ENCODE results near the gene ADD2.
A peak's percentile ranks its signal among the peaks of the same experiment; 100 is the strongest.

Gene ADD2

DNA sequence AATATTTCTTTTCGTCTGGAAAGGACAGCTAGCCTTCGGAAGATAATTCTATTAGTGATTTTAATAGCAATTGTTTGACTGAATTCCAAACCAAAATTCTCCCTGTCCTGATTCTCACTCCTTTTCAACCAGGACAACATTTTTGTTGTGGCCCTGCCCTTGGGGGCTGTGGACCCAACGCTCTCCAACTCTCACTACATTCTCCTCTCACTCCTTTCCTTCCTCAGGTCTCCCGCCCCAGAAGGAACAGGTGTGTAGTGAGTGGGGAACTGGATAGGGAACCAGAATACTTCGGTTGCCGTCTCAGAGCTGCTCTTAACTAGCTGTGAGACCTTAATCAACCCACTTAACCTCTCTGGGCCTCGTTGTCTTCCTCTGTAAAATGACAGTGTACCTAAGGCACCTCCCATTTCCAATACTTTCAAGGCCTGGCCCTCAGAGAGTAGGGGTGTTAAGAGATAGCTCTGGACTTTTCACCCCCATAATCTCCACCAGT, 638 bp upstream of the ADD2 start:
- ATAC-seq (ENCODE audit: low read depth) (no peak), DNase-seq (ENCODE audit: low spot score) (no peak)
- Histone ChIP-seq H3K27ac (ENCODE audit: poor library complexity, severe bottlenecking) (no peak overlapping the region), H3K4me3 (ENCODE audit: severe bottlenecking) (no peak overlapping the region), H3K27me3 (ENCODE audit: insufficient read depth, poor library complexity, severe bottlenecking) (peaks cover 65% of the 10 kb centered on the region), H3K4me1 (ENCODE audit: insufficient read depth, poor library complexity, severe bottlenecking) (no peaks in the 10 kb centered on the region), H3K9me3 (ENCODE audit: severe bottlenecking) (no peaks in the 10 kb centered on the region), H3K36me3 (ENCODE audit: low read depth) (no peaks in the 10 kb centered on the region)
- TF ChIP-seq, protein P1, sequence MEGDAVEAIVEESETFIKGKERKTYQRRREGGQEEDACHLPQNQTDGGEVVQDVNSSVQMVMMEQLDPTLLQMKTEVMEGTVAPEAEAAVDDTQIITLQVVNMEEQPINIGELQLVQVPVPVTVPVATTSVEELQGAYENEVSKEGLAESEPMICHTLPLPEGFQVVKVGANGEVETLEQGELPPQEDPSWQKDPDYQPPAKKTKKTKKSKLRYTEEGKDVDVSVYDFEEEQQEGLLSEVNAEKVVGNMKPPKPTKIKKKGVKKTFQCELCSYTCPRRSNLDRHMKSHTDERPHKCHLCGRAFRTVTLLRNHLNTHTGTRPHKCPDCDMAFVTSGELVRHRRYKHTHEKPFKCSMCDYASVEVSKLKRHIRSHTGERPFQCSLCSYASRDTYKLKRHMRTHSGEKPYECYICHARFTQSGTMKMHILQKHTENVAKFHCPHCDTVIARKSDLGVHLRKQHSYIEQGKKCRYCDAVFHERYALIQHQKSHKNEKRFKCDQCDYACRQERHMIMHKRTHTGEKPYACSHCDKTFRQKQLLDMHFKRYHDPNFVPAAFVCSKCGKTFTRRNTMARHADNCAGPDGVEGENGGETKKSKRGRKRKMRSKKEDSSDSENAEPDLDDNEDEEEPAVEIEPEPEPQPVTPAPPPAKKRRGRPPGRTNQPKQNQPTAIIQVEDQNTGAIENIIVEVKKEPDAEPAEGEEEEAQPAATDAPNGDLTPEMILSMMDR (IDR thresholded peaks at IDR 0.05; ENCODE audit: poor library complexity, severe bottlenecking): no peak

DNA sequence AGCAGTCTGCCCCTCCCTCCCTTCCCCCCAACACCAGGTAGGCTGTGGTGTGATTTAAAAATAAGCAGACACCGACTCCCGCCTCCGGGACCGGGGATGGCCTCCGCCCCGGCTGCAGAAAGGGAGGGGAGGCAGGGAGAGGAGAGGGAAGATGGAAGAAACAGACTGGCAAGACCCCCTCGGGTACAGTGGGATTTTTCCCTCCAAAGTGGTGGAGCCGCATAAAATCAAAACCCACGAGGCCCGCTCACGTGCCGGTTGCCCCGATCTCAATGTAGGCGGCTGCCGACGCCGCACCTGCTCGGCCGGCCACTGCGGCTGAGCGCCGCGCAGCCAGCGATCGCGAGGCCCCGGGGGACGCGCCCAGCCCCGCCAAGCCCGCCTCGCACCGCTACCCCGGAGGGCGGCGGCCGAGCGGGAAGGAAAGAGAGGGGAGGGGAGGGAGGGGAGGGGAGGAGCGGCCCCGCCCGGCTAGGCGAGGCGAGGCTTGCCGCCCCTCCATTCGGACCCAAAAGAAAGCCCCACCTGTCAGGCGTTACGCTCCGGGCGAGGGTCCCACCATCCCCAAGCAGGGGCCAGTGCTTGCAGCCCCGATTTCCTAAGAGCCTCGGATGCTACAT, 811 bp downstream of the ADD2 start:
- Histone ChIP-seq H3K4me3 (ENCODE audit: severe bottlenecking) (peak overlapping the region; percentile 22), H3K4me1 (ENCODE audit: insufficient read depth, poor library complexity, severe bottlenecking) (no peaks in the 10 kb centered on the region), H3K9me3 (ENCODE audit: severe bottlenecking) (no peaks in the 10 kb centered on the region), H3K36me3 (ENCODE audit: low read depth) (no peaks in the 10 kb centered on the region), H3K27ac (ENCODE audit: poor library complexity, severe bottlenecking) (no peak overlapping the region), H3K27me3 (ENCODE audit: insufficient read depth, poor library complexity, severe bottlenecking) (peaks cover 62% of the 10 kb centered on the region)
- ATAC-seq (ENCODE audit: low read depth): peak; percentile 55; the same call in 2 of the 3 replicates
- DNase-seq (ENCODE audit: low spot score): no peak
- TF ChIP-seq, protein P1 (IDR thresholded peaks at IDR 0.05; ENCODE audit: poor library complexity, severe bottlenecking): no peak

DNA sequence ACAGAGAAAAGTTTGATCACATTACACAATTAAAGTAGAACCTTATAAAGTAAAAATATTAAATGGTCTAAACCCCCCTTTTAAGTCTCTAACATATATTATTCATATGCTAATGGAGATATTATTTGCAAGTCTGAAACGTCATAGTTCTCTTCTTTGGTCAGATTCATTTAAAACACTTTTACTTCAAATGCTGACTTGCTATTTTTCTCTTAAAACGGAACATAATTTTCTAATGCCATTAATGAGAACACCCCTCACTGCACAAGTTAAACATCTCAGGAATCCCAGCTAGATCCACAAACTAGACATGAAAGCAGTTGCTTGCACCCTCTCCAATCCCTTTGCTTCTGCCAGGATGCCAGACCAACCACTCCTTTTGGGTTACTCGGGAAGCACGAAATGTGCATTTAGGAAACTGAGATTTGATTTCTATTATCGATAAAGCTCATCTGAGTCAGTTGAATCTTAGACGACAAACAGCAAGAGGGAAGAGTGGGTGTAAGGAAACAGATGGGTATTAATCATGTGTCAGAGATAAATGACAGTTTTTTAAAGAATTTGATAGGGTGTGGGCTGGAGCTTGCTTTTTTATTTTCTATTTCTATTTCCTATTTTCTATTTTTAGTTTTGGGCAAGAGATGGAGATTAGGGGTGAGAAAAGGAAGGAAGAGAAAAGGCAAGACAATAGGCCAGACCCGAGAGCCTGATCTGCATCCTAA, 1.5 kb downstream of the ADD2 start:
- DNase-seq (ENCODE audit: low spot score): no peak
- ATAC-seq (ENCODE audit: low read depth): no peak
- Histone ChIP-seq H3K4me3 (ENCODE audit: severe bottlenecking) (no peak overlapping the region), H3K27me3 (ENCODE audit: insufficient read depth, poor library complexity, severe bottlenecking) (peaks cover 61% of the 10 kb centered on the region), H3K9me3 (ENCODE audit: severe bottlenecking) (no peaks in the 10 kb centered on the region), H3K4me1 (ENCODE audit: insufficient read depth, poor library complexity, severe bottlenecking) (no peaks in the 10 kb centered on the region), H3K27ac (ENCODE audit: poor library complexity, severe bottlenecking) (no peak overlapping the region), H3K36me3 (ENCODE audit: low read depth) (no peaks in the 10 kb centered on the region)
- TF ChIP-seq, protein P1 (IDR thresholded peaks at IDR 0.05; ENCODE audit: poor library complexity, severe bottlenecking): no peak

DNA sequence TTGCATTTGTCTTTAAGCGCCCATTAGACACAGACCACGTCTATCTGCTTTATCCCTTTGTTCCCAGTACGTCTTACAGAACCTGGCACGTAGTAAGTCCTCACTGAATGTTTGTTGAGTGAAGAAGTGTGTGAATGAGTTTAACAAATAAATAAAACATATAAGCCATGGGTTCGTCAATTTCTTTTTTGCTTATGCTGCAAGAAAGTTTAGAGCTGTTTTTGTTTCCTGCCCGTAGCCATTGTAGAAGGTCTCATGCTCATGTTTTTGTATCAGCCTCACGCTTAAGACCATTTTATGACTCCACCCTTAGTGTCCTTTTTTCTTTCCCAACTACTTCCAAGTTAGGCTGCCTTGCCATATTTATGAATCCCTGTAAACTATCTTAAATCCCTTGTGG, 2.5 kb downstream of the ADD2 start:
- Histone ChIP-seq H3K36me3 (ENCODE audit: low read depth) (no peaks in the 10 kb centered on the region), H3K27me3 (ENCODE audit: insufficient read depth, poor library complexity, severe bottlenecking) (peaks cover 54% of the 10 kb centered on the region), H3K4me1 (ENCODE audit: insufficient read depth, poor library complexity, severe bottlenecking) (no peaks in the 10 kb centered on the region), H3K9me3 (ENCODE audit: severe bottlenecking) (no peaks in the 10 kb centered on the region), H3K27ac (ENCODE audit: poor library complexity, severe bottlenecking) (no peak overlapping the region), H3K4me3 (ENCODE audit: severe bottlenecking) (no peak overlapping the region)
- ATAC-seq (ENCODE audit: low read depth): no peak
- TF ChIP-seq, protein P1 (IDR thresholded peaks at IDR 0.05; ENCODE audit: poor library complexity, severe bottlenecking): no peak
- no peak for DNase-seq (ENCODE audit: low spot score)

DNA sequence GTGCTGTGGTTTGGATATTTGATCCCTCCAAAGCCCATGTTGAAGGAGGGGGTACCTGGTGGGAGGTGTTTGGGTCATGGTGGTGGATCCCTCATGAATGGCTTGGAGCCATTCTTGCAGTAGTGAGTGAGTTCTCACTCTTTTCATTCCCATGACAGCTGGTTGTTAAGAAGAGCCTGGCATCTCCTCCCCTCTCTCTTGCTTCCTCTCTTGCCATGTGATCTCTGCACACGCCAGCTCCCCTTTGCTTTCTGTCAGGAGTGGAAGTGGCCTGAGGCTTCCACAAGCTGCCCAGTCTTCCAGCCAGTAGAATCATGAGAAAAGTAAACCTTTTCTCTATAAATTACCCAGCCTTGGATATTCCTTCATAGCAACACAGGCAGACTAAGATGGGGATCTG, 8.6 kb downstream of the ADD2 start:
- H3K4me3 ChIP-seq (ENCODE audit: severe bottlenecking): no peak overlapping the region
- peaks cover 40% of the 10 kb centered on the region for H3K27me3 ChIP-seq (ENCODE audit: insufficient read depth, poor library complexity, severe bottlenecking)
- no peak for DNase-seq (ENCODE audit: low spot score)
- no peaks in the 10 kb centered on the region for H3K9me3 ChIP-seq (ENCODE audit: severe bottlenecking)
- no peak for ATAC-seq (ENCODE audit: low read depth)
- no peak overlapping the region for H3K27ac ChIP-seq (ENCODE audit: poor library complexity, severe bottlenecking)
- H3K4me1 ChIP-seq (ENCODE audit: insufficient read depth, poor library complexity, severe bottlenecking): no peaks in the 10 kb centered on the region
- TF ChIP-seq, protein P1 (IDR thresholded peaks at IDR 0.05; ENCODE audit: poor library complexity, severe bottlenecking): no peak
- H3K36me3 ChIP-seq (ENCODE audit: low read depth): no peaks in the 10 kb centered on the region
